Fibroblast of lung (primary cell): Measurements from ENCODE around the gene SYTL3. TPM values are rescaled to one million over a fixed set of nuclear protein-coding genes. Genes with fewer than 3 reads are reported as not detected.

Experiments used
- DNase-seq, 2 donors: peaks; one replicate each; pipeline versions ENCODE4 v3.0.0 to v3.0.0-alpha.2; 2010; ENCODE audit warnings: low read depth in 2 of 2
- H2AFZ ChIP-seq: 2 replicates; pipeline ENCODE4 v1.5.1; 2012; ENCODE audit warnings: low read length, control low read depth, inconsistent platforms
- H3K27ac ChIP-seq: 2 replicates; pipeline ENCODE4 v1.5.1; 2011; ENCODE audit warnings: low read length, control low read depth; ENCODE audit not compliant: insufficient read depth
- H3K27me3 ChIP-seq: 2 replicates; pipeline ENCODE4 v1.5.1; 2011; ENCODE audit warnings: mild to moderate bottlenecking, low read length; ENCODE audit not compliant: control insufficient read depth, insufficient read depth
- H3K36me3 ChIP-seq: 2 replicates; pipeline ENCODE4 v1.5.1; 2011; ENCODE audit warnings: low read length; ENCODE audit not compliant: control insufficient read depth, insufficient read depth
- H3K4me1 ChIP-seq: 2 replicates; pipeline ENCODE4 v1.5.1; 2011; ENCODE audit warnings: low read length; ENCODE audit not compliant: control insufficient read depth, insufficient read depth; ENCODE audit errors: extremely low read depth
- H3K4me2 ChIP-seq: 2 replicates; pipeline ENCODE4 v1.5.1; 2011; ENCODE audit warnings: low read length, control low read depth; ENCODE audit not compliant: insufficient read depth; ENCODE audit errors: extremely low read depth
- H3K4me3 ChIP-seq, 4 experiments: fragments of 200-600 bp in 1 of 4; sonication (generic) in 1 of 4; replicated peaks in 1 of 4; 2 replicates each; pipeline ENCODE4 v1.5.1; 2011 to 2016; ENCODE audit warnings: low read length in 4 of 4, low read depth in 3 of 4, mild to moderate bottlenecking in 3 of 4, control low read depth in 2 of 4, inconsistent platforms in 1 of 4, mixed read lengths in 1 of 4; ENCODE audit not compliant: insufficient read depth in 1 of 4; ENCODE audit errors: control extremely low read depth in 1 of 4
- H3K79me2 ChIP-seq: 2 replicates; pipeline ENCODE4 v1.5.1; 2012; ENCODE audit warnings: mild to moderate bottlenecking, low read length, inconsistent platforms; ENCODE audit not compliant: control insufficient read depth, insufficient read depth
- H3K9ac ChIP-seq: 2 replicates; pipeline ENCODE4 v1.5.1; 2011; ENCODE audit warnings: mild to moderate bottlenecking, low read length, control low read depth; ENCODE audit not compliant: insufficient read depth
- H3K9me3 ChIP-seq: 2 replicates; pipeline ENCODE4 v1.5.1; 2012; ENCODE audit warnings: low read depth, low read length; ENCODE audit not compliant: control insufficient read depth, insufficient read depth
- H4K20me1 ChIP-seq: 2 replicates; pipeline ENCODE4 v1.5.1; 2011; ENCODE audit warnings: low read length; ENCODE audit not compliant: control insufficient read depth, insufficient read depth; ENCODE audit errors: extremely low read depth
- EZH2 ChIP-seq: IDR thresholded peaks from 2 replicates; pipeline ENCODE4 v1.5.1; 2012; ENCODE audit warnings: low read length, control low read depth, mild to moderate bottlenecking; ENCODE audit errors: missing control alignments
- polyA plus RNA-seq, 2 donors: library from polyadenylated mRNA; depleted of rRNA in 1 of 2; stranded (reverse) in 1 of 2; unstranded in 1 of 2; fragments of >200 nt; gene quantifications; 2 replicates each; pipeline ENCODE4 v1.2.1, GENCODE V29; 2011 to 2012; ENCODE audit warnings: missing spikeins in 1 of 2
- total RNA-seq: library from RNA; depleted of rRNA; stranded (reverse); fragments of >200 nt; gene quantifications from 2 replicates; pipeline ENCODE4 v1.2.1, GENCODE V29; 2014
- TF ChIP-seq, protein P1 (sequence below), 2 donors: IDR thresholded peaks in 1 of 2; conservative IDR thresholded peaks in 1 of 2; 1 replicate in 1 of 2; 2 replicates in 1 of 2; pipeline ENCODE4 v1.5.1; 2011 to 2012; ENCODE audit warnings: low read length in 2 of 2, control low read depth in 1 of 2, inconsistent platforms in 1 of 2, low read depth in 1 of 2, mild to moderate bottlenecking in 1 of 2

Gene SYTL3
- total and polyA plus RNA-seq, 2 donors (not counting 1 experiment from before 2014, with no cell fraction given): 0.76 to 4.6 TPM

DNA sequence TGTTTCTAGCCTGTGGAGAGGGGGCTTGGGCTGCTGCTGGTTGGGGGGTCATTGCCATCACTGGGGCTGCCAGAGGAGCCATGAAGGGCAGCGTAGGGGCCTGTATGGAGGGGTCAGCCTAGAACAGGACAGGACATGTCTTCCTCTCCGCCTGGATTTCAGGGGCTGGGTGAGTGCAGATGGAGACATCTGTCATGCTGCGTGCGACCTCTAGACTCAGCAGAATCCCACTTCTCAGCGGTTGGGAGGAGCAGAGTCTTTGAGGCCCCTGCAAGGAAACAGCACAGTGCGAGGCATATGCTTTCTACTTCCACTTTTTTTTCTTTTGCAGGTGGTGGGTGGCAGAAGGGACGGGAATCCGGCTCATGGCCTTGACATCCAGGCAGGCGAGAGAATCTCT is 101.4 kb downstream of the SYTL3 start:
- Histone ChIP-seq H3K4me1 (no peaks in the 10 kb centered on the region), H3K27me3 (no peaks in the 10 kb centered on the region), H3K9ac (no peak overlapping the region), H3K79me2 (no peaks in the 10 kb centered on the region), H3K4me3 (no peak overlapping the region), H4K20me1 (no peaks in the 10 kb centered on the region), H3K4me2 (no peak overlapping the region), H3K27ac (no peak overlapping the region), H3K36me3 (no peaks in the 10 kb centered on the region), H3K9me3 (no peaks in the 10 kb centered on the region), H2AFZ (no peak overlapping the region)
- DNase-seq: no peak
- TF ChIP-seq, protein P1, sequence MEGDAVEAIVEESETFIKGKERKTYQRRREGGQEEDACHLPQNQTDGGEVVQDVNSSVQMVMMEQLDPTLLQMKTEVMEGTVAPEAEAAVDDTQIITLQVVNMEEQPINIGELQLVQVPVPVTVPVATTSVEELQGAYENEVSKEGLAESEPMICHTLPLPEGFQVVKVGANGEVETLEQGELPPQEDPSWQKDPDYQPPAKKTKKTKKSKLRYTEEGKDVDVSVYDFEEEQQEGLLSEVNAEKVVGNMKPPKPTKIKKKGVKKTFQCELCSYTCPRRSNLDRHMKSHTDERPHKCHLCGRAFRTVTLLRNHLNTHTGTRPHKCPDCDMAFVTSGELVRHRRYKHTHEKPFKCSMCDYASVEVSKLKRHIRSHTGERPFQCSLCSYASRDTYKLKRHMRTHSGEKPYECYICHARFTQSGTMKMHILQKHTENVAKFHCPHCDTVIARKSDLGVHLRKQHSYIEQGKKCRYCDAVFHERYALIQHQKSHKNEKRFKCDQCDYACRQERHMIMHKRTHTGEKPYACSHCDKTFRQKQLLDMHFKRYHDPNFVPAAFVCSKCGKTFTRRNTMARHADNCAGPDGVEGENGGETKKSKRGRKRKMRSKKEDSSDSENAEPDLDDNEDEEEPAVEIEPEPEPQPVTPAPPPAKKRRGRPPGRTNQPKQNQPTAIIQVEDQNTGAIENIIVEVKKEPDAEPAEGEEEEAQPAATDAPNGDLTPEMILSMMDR (conservative IDR thresholded peaks at IDR 0.05 in 1 of 2, IDR thresholded peaks at IDR 0.05 in 1 of 2; ENCODE audit: low read depth in 1 of 2, low read length in 2 of 2): no peak
- no peak for TF ChIP-seq EZH2

DNA sequence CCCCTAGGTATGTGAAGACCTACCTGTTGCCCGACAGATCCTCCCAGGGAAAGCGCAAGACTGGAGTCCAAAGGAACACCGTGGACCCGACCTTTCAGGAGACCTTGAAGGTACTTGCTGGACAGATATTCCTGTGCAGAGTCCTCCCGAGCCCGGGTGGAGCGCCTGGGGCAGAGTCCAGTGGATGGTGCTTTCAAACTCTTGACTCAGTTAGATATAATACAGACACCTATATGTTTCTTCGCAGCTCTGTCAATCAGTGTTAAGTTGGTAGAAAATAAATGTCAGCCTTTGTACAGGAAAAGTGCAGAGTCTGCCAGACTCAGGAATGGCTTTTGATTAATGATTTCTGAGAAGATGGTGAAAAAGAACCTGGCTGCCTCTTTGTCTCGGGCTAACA is 102.1 kb downstream of the SYTL3 start:
- Histone ChIP-seq H2AFZ (no peak overlapping the region), H3K4me2 (no peak overlapping the region), H3K9ac (no peak overlapping the region), H3K36me3 (no peaks in the 10 kb centered on the region), H3K27me3 (no peaks in the 10 kb centered on the region), H4K20me1 (no peaks in the 10 kb centered on the region), H3K4me3 (no peak overlapping the region), H3K4me1 (no peaks in the 10 kb centered on the region), H3K27ac (no peak overlapping the region), H3K79me2 (no peaks in the 10 kb centered on the region), H3K9me3 (no peaks in the 10 kb centered on the region)
- TF ChIP-seq, protein P1 (conservative IDR thresholded peaks at IDR 0.05 in 1 of 2, IDR thresholded peaks at IDR 0.05 in 1 of 2; ENCODE audit: low read depth in 1 of 2, low read length in 2 of 2): no peak
- no peak for TF ChIP-seq EZH2
- no peak for DNase-seq

DNA sequence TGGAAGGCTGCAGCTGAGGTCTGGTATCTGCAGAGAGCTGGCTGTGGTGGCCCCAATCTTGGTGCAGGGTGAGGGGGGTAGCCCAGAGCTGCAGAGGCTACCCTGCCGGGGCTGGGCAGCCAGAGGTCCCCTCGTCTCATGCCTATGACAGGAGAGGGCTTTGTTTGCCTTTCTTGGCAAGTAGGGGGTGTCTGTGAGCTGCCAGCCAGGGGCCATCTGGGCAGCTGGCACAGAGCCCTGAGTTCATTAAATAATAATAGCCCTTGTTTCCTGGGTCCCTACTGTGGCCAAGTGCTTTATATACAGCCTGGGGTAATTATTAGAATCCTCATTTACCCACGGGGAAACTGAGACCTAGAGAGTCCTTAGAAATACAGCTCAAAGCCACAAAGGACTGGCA is 102.8 kb downstream of the SYTL3 start:
- H3K4me3 ChIP-seq: no peak overlapping the region
- peak; percentile 21 to 43 for DNase-seq
- H2AFZ ChIP-seq: no peak overlapping the region
- no peak overlapping the region for H3K27ac ChIP-seq
- no peak overlapping the region for H3K9ac ChIP-seq
- no peaks in the 10 kb centered on the region for H3K79me2 ChIP-seq
- H3K4me2 ChIP-seq: no peak overlapping the region
- no peaks in the 10 kb centered on the region for H4K20me1 ChIP-seq
- no peaks in the 10 kb centered on the region for H3K4me1 ChIP-seq
- no peaks in the 10 kb centered on the region for H3K9me3 ChIP-seq
- TF ChIP-seq EZH2: no peak
- TF ChIP-seq, protein P1 (conservative IDR thresholded peaks at IDR 0.05 in 1 of 2, IDR thresholded peaks at IDR 0.05 in 1 of 2; ENCODE audit: low read depth in 1 of 2, low read length in 2 of 2): peak; percentile 23 to 34
- H3K27me3 ChIP-seq: no peaks in the 10 kb centered on the region
- H3K36me3 ChIP-seq: no peaks in the 10 kb centered on the region
